BJ (cell line): Measurements from ENCODE around the gene MAP3K4. TPM values are rescaled to one million over a fixed set of nuclear protein-coding genes. Genes with fewer than 3 reads are reported as not detected.

ENCODE experiments used
- CTCF ChIA-PET: fragments of 350-600 bp; formaldehyde crosslinking; extraction: SDS; loops from one replicate; lab custom pipeline; 2021; ENCODE audit warnings: antibody characterized with exemption, inconsistent platforms; lab: Yijun Ruan, JAX
- POLR2A ChIA-PET: fragments of 300-600 bp; sonication (Branson Sonifier 250); formaldehyde crosslinking; extraction: SDS; loops from one replicate; lab custom pipeline; 2021; ENCODE audit warnings: antibody characterized with exemption; lab: Charles Lee
- DNase-seq: peaks from one replicate; pipeline ENCODE4 v3.0.0-alpha.2; 2011; ENCODE audit warnings: low read depth
- H3K27me3 ChIP-seq: 2 replicates; pipeline ENCODE4 v1.6.0; 2011; ENCODE audit warnings: low read length; ENCODE audit not compliant: control insufficient read depth, insufficient read depth
- H3K36me3 ChIP-seq: 2 replicates; pipeline ENCODE4 v1.5.1; 2011; ENCODE audit warnings: low read length; ENCODE audit not compliant: control insufficient read depth, insufficient read depth
- H3K4me3 ChIP-seq: 2 replicates; pipeline ENCODE4 v1.5.1; 2011; ENCODE audit warnings: low read depth, mild to moderate bottlenecking, control low read depth, low read length
- polyA minus RNA-seq: library from RNA; depleted of rRNA, polyadenylated mRNA; stranded (reverse); fragments of >200 nt; gene quantifications from 2 replicates; pipeline ENCODE4 v1.2.3, GENCODE V29; 2011; rRNA and poly(A)+ RNA removed
- polyA plus RNA-seq: library from polyadenylated mRNA; depleted of rRNA; stranded (reverse); fragments of >200 nt; gene quantifications from 2 replicates; pipeline ENCODE4 v1.2.3, GENCODE V29; 2011; rRNA removed
- TF ChIP-seq, protein P1 (sequence below): IDR thresholded peaks from 2 replicates; pipeline ENCODE4 v1.5.1; 2011; ENCODE audit warnings: low read depth, mild to moderate bottlenecking, control low read depth, inconsistent platforms, low read length, moderate library complexity; ENCODE audit not compliant: insufficient read depth

MAP3K4 gene, protein sequence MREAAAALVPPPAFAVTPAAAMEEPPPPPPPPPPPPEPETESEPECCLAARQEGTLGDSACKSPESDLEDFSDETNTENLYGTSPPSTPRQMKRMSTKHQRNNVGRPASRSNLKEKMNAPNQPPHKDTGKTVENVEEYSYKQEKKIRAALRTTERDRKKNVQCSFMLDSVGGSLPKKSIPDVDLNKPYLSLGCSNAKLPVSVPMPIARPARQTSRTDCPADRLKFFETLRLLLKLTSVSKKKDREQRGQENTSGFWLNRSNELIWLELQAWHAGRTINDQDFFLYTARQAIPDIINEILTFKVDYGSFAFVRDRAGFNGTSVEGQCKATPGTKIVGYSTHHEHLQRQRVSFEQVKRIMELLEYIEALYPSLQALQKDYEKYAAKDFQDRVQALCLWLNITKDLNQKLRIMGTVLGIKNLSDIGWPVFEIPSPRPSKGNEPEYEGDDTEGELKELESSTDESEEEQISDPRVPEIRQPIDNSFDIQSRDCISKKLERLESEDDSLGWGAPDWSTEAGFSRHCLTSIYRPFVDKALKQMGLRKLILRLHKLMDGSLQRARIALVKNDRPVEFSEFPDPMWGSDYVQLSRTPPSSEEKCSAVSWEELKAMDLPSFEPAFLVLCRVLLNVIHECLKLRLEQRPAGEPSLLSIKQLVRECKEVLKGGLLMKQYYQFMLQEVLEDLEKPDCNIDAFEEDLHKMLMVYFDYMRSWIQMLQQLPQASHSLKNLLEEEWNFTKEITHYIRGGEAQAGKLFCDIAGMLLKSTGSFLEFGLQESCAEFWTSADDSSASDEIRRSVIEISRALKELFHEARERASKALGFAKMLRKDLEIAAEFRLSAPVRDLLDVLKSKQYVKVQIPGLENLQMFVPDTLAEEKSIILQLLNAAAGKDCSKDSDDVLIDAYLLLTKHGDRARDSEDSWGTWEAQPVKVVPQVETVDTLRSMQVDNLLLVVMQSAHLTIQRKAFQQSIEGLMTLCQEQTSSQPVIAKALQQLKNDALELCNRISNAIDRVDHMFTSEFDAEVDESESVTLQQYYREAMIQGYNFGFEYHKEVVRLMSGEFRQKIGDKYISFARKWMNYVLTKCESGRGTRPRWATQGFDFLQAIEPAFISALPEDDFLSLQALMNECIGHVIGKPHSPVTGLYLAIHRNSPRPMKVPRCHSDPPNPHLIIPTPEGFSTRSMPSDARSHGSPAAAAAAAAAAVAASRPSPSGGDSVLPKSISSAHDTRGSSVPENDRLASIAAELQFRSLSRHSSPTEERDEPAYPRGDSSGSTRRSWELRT (N-terminal part only)
- polyA plus RNA-seq (5.3 and 7.3 TPM in 2 replicates), polyA minus RNA-seq (11.7 and 12.8 TPM in 2 replicates)

DNA sequence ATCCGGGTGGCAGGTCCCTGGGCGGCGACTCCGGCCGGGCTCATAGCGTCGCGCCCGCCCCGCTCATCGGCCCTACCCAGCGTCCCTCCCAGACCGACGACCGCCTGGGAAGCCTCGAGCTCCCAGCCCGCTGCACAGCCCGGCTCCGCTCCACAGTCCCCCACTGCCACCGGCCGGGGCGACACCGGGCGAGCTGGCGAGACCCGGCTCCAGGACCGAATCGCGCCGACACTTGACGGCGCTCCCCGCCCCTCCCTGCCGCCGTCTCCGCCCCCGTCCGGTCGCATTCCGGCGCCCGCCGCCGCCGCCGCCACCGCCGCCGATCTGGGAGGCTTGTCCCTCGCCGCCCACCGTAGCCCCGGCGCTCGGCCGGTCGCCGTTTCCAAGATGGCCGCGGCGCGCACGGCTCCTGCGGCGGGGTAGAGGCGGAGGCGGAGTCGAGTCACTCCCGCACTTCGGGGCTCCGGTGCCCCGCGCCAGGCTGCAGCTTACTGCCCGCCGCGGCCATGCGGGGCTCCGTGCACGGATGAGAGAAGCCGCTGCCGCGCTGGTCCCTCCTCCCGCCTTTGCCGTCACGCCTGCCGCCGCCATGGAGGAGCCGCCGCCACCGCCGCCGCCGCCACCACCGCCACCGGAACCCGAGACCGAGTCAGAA, at the start of gene MAP3K4:
MAP3K4 (plus strand) TSS at position 364 of the 655 bp plus-strand sequence; CDS start at position 527, 163 bp downstream.
- Histone ChIP-seq H3K27me3 (no peaks in the 10 kb centered on the region), H3K36me3 (no peaks in the 10 kb centered on the region; the same call in 1 of the 2 replicates), H3K4me3 (peak within 1 kb of the TSS; percentile 78)
- ChIA-PET CTCF (interaction anchor here (1.1 to 9.2 kb wide), 10 partner anchors 10 to 379 kb away, joined by 3 to 89 read pairs (median 8); no protein-coding TSS in a partner anchor), POLR2A (no interaction called here)
- TF ChIP-seq, protein P1, sequence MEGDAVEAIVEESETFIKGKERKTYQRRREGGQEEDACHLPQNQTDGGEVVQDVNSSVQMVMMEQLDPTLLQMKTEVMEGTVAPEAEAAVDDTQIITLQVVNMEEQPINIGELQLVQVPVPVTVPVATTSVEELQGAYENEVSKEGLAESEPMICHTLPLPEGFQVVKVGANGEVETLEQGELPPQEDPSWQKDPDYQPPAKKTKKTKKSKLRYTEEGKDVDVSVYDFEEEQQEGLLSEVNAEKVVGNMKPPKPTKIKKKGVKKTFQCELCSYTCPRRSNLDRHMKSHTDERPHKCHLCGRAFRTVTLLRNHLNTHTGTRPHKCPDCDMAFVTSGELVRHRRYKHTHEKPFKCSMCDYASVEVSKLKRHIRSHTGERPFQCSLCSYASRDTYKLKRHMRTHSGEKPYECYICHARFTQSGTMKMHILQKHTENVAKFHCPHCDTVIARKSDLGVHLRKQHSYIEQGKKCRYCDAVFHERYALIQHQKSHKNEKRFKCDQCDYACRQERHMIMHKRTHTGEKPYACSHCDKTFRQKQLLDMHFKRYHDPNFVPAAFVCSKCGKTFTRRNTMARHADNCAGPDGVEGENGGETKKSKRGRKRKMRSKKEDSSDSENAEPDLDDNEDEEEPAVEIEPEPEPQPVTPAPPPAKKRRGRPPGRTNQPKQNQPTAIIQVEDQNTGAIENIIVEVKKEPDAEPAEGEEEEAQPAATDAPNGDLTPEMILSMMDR, result no peak
- no peak for DNase-seq

DNA sequence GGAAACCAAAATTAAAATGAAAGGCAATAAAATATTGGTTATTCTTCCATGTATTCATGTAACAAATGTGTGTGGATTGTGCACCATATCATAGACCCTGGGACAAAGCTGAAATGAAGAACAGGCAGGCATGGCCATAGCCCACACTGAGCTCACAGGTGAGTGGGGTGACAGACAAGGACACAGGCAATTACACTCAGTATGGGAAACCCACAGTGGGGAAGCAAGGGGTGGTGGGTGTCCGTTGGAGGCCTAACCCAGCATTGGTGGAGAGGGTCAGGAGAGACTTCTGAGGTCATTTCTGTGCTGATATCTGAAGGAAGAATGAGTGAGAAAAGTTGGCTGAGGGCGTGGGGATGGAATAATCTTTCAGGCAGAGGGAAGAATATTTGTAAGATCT, 47.6 kb upstream of the MAP3K4 start:
- Histone ChIP-seq H3K36me3 (no peaks in the 10 kb centered on the region), H3K4me3 (no peak overlapping the region), H3K27me3 (no peaks in the 10 kb centered on the region)
- CTCF ChIA-PET, result interaction anchor here (1.1 to 4.3 kb wide), 3 partner anchors 10 to 427 kb away, joined by 5 to 18 read pairs (median 5); no protein-coding TSS in a partner anchor
- POLR2A ChIA-PET, result no interaction called here
- DNase-seq, result no peak
- TF ChIP-seq, protein P1, result no peak

DNA sequence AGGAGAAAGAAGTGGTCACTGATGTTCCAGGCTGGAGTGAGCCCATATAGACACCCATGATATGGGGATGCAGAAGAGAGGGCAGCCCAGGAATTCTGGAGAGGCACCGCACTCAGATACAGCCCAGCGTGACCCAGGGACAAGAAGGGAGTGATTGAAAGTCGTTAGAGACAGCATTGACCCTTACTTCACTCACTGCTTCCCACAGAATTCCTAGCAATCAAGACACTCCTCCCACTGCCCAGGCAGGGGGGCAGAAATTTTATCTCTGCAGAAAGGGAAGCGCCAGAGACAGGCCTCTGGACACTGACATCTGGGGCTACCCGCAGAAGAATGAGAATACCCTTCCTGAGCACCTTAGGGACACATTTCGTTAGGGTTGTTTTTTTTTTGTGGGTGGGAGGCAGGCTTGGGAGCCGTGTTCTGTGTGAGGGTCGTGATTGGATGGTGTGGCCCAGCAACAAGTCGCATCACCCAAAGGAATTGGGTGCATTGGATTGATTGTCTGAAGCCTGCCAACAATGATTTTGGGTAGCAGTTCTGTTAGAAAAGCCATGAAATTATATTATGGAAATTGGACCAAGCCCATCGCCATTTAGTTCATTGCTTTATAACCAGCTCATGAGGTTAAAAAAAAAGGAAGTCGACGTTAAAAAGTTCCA, 45.9 kb upstream of the MAP3K4 start:
- H3K4me3 ChIP-seq, result no peak overlapping the region
- ChIA-PET POLR2A (no interaction called here), CTCF (interaction anchor here (4.3 kb wide), 1 partner anchor 15 kb away, joined by 18 read pairs; no protein-coding TSS in a partner anchor)
- TF ChIP-seq, protein P1, result no peak
- no peaks in the 10 kb centered on the region for H3K27me3 ChIP-seq
- no peak for DNase-seq
- H3K36me3 ChIP-seq, result no peaks in the 10 kb centered on the region

DNA sequence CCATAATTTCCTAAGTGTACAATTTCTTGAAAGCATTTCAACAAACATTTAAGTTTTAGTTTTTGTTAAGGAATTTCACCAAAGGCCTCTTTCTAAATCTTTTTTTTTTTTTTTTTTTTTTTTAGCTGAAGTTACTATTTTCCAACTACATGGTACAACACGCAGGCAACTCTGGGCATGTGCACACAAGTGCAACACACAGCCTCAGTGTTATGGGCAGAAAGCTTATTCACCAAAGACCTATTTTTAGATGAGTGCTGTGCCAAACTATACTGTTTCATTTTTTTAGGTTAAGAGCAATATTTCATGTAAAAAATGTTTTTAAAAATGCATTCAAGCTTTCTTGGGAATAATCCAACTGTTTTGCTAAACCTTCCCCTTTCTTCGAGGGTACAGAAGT, 42.0 kb upstream of the MAP3K4 start:
- no peaks in the 10 kb centered on the region; the same call in 1 of the 2 replicates for H3K27me3 ChIP-seq
- TF ChIP-seq, protein P1, result no peak
- H3K36me3 ChIP-seq, result no peaks in the 10 kb centered on the region
- ChIA-PET CTCF (no interaction called here), POLR2A (interaction anchor here (0.6 kb wide), 1 partner anchor 496 kb away, joined by 9 read pairs; no protein-coding TSS in a partner anchor)
- no peak for DNase-seq
- no peak overlapping the region for H3K4me3 ChIP-seq
